NK-92 (cell line): ENCODE data around the gene OR5D13.

ENCODE experiments used
- DNase-seq: peaks from one replicate; lab custom pipeline; 2025; ENCODE audit not compliant: unreplicated experiment; lab: John Stamatoyannopoulos, UW

The OR5D13 gene

GRCh38 chr11:55773138-55773537, at the start of gene OR5D13:
TSS of gene OR5D13 (plus strand) at chr11:55773438. CDS start at chr11:55773438, 0 bp downstream.
- no peak for DNase-seq

DNA sequence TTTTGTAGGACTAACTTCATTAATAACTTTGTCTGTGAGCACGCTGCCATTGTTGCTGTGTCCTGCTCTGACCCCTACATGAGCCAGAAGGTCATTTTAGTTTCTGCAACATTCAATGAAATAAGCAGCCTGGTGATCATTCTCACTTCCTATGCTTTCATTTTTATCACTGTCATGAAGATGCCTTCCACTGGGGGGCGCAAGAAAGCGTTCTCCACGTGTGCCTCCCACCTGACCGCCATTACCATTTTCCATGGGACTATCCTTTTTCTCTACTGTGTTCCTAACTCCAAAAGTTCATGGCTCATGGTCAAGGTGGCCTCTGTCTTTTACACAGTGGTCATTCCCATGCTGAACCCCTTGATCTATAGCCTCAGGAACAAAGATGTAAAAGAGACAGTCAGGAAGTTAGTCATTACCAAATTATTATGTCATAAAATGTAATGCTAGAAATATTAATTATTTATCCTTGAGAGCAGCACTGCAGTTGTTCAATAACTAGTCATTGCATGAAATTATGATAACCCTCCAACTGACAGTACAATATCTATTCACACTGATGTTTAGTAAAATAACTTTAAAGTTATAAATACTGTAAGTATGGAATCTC, 46.4 kb upstream of the OR5D13 start:
- DNase-seq = no peak

DNA sequence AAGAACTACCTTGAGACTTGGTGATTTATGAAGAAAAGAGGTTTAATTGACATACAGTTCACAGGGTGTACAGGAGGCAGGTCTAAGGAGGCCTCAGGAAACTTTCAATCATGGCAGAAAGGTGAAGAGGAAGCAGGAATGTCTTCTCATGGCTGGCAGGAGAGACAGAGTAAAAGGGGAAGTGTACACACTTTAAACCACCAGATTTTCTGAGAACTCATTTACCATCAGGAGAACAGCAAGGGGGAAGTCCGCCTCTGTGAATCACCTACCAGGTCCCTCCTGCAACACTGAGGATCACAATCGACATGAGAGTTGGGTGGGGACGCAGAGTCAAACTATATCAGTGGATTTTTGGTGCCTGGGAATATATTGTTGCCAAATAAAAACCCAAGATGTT, 40.3 kb upstream of the OR5D13 start:
- no peak for DNase-seq

GRCh38 chr11:55791606-55792005, 18.4 kb downstream of the OR5D13 start:
- DNase-seq = no peak

DNA sequence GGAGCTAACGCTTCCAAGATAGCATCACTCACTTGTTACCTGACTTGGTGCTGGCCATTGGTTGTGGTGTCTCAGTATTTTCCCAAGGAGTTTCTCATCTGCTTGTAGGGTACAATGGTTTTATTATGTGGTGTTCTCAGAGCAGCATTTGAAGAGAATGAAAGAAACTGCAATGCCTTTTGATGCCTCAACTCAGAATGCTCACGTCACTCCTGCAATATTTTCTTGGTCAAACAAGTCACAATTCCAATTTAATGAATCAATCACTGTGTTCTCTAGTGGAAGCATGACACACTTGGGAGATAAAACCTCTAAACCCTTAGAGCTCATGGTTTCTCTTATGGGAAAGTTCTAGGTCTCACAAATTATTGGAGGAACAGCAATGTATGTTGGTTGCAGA, 20.1 kb downstream of the OR5D13 start:
- no peak for DNase-seq

DNA sequence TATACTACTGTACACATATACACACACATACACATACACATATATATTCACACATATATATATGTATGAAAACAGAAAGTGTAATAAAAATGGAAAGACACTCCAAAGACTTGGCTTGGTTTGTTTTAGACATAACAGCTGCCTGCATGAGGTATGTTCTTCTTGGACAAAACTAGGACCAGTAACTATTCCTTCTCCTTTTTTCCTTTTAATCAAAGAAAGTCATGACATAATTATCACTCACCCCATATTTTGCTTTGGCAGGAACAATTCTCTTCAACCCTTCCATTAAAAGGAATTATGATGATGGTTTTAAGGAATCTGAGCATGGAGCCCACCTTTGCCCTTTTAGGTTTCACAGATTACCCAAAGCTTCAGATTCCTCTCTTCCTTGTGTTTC, 22.0 kb downstream of the OR5D13 start, which contains the start of gene OR5D14:
Gene OR5D14 (plus strand): TSS at position 301 of the 400 bp plus-strand sequence. CDS start 0 bp downstream, at position 301.
- no peak for DNase-seq

DNA sequence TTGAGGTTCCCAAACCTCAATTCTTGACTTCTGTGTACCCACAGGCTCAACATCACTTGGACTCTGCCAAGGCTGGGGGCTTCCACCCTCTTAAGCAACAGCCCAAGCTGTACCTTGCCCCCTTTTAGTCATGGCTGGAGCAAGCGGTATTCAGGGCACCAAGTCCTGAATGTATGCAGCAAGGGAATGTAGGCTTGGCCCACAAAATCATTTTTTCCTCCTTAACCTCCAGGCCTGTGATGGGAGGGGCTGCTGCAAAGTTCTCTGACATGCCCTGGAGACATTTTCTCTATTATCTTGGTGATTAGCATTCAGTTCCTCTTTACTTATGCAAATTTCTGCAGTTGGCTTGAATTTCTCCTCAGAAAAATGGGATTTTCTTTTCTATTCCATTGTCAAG, 33.0 kb downstream of the OR5D13 start:
- no peak for DNase-seq

GRCh38 chr11:55811067-55811466, 37.8 kb downstream of the OR5D13 start, which contains the start of gene OR5L1:
TSS of gene OR5L1 (plus strand) at chr11:55811367. CDS start at chr11:55811467, 100 bp downstream.
- DNase-seq = no peak

GRCh38 chr11:55819330-55819729, 46.1 kb downstream of the OR5D13 start, which contains the start of gene OR5D18:
TSS of gene OR5D18 (plus strand) at chr11:55819630. CDS start at chr11:55819630, 0 bp downstream.
- DNase-seq = no peak
